Brain microvascular endothelial cell (primary cell): ENCODE measurements around the gene SUFU.

Experiments used
- DNase-seq: peaks from one replicate; pipeline ENCODE4 v3.0.0-alpha.2; 2020
- H3K27ac ChIP-seq: fragments of 250-450 bp; sonication (Bioruptor Pico); 2 replicates; pipeline ENCODE4 v1.5.1; 2020; ENCODE audit warnings: mild to moderate bottlenecking, moderate library complexity
- H3K27me3 ChIP-seq: fragments of 250-450 bp; sonication (Bioruptor Pico); replicated peaks from 2 replicates; pipeline ENCODE4 v1.5.1; 2020; ENCODE audit warnings: mild to moderate bottlenecking
- H3K36me3 ChIP-seq: fragments of 250-450 bp; sonication (Bioruptor Pico); replicated peaks from 2 replicates; pipeline ENCODE4 v1.5.1; 2020; ENCODE audit warnings: mild to moderate bottlenecking
- H3K4me3 ChIP-seq: 2 replicates; pipeline ENCODE4 v1.5.1; 2011; ENCODE audit warnings: low read depth, mild to moderate bottlenecking, control low read depth, low read length, moderate library complexity
- in situ Hi-C: cut with HindIII; loops from 2 replicates; pipeline ENCODE4 v1.10.0; 2017; ENCODE audit warnings: low sequenced_read_pairs, low pct_ligation_motif_present
- TF ChIP-seq, protein P1 (sequence below): IDR thresholded peaks from 2 replicates; pipeline ENCODE4 v1.5.1; 2011; ENCODE audit warnings: low read depth, mild to moderate bottlenecking, moderate library complexity, low read length, control low read depth, inconsistent platforms; ENCODE audit errors: missing control alignments

SUFU gene

DNA sequence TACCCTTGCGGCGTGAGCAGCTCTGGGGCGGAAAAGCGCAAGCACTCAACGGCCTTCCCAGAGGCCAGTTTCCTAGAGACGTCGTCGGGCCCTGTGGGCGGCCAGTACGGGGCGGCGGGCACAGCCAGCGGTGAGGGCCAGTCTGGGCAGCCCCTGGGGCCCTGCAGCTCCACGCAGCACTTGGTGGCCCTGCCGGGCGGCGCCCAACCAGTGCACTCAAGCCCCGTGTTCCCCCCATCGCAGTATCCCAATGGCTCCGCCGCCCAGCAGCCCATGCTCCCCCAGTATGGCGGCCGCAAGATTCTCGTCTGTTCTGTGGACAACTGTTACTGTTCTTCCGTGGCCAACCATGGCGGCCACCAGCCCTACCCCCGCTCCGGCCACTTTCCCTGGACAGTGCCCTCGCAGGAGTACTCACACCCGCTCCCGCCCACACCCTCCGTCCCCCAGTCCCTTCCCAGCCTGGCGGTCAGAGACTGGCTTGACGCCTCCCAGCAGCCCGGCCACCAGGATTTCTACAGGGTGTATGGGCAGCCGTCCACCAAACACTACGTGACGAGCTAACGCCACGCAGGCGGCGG is 153.1 kb downstream of the SUFU start:
- in situ Hi-C loops, result no loop called here
- Histone ChIP-seq H3K4me3 (no peak overlapping the region), H3K27ac (no peak overlapping the region), H3K27me3 (no peaks in the 10 kb centered on the region), H3K36me3 (peaks cover 56% of the 10 kb centered on the region)
- DNase-seq, result no peak
- TF ChIP-seq, protein P1, sequence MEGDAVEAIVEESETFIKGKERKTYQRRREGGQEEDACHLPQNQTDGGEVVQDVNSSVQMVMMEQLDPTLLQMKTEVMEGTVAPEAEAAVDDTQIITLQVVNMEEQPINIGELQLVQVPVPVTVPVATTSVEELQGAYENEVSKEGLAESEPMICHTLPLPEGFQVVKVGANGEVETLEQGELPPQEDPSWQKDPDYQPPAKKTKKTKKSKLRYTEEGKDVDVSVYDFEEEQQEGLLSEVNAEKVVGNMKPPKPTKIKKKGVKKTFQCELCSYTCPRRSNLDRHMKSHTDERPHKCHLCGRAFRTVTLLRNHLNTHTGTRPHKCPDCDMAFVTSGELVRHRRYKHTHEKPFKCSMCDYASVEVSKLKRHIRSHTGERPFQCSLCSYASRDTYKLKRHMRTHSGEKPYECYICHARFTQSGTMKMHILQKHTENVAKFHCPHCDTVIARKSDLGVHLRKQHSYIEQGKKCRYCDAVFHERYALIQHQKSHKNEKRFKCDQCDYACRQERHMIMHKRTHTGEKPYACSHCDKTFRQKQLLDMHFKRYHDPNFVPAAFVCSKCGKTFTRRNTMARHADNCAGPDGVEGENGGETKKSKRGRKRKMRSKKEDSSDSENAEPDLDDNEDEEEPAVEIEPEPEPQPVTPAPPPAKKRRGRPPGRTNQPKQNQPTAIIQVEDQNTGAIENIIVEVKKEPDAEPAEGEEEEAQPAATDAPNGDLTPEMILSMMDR, result no peak

DNA sequence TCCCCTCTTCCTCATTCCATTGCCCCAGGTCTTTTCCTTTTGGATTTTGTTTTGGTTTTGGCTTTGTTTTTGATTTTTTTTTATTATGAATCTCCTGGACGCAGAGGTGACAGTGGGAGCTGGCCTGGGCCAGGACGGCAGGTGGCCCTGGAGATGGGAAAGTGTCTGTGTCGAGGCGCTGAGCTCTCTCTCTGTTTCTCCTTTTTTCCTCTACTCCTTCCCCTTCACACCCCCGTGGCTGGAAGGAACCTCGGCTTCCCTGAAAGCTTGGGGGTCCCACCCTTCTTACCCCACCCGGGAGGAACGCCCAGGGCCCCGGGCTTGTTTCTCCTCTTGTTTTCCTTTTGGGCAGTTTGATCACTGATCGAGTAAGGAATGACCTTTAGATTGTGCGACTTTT is 153.7 kb downstream of the SUFU start:
- in situ Hi-C loops, result no loop called here
- DNase-seq, result no peak
- TF ChIP-seq, protein P1, result no peak
- Histone ChIP-seq H3K36me3 (peaks cover 53% of the 10 kb centered on the region), H3K4me3 (no peak overlapping the region), H3K27me3 (no peaks in the 10 kb centered on the region), H3K27ac (no peak overlapping the region)

DNA sequence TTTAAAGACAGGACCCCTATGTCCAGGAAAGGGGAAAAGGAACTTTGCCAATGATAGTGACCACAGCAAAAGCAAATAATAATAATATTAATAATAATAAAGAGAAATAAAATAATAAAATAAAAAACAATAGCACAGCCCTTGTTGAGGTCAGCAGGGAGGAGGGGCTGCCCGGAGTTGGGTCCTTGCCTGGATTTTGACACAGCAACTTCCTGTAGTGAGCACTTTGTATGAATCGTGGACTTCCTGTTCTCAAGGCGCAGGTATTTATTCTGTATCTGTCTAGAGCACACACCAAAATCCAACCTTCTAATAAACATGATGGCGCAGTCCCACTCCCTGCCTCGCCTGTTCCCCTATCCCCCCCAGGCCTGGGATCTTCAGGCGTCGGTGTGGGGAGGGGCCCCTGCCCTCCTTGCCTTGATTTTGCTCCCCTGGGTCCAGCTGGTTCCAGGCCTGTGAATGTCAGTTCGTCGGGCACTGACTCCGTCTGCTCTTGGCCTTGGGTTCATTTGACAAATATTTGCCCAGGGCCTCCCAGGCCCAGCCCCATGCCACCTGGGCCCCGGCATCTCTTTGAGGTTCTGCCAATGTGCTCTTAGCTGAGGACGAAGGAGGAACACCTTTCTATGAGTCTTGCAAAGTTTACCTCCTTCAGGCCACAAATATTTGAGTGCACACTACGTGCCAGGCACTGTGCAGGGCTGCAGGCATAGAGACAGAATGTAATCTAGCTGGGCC is 154.4 kb downstream of the SUFU start:
- TF ChIP-seq, protein P1, result no peak
- Histone ChIP-seq H3K4me3 (no peak overlapping the region), H3K27me3 (no peaks in the 10 kb centered on the region), H3K27ac (no peak overlapping the region), H3K36me3 (peaks cover 50% of the 10 kb centered on the region)
- no peak for DNase-seq
- in situ Hi-C loops, result no loop called here

DNA sequence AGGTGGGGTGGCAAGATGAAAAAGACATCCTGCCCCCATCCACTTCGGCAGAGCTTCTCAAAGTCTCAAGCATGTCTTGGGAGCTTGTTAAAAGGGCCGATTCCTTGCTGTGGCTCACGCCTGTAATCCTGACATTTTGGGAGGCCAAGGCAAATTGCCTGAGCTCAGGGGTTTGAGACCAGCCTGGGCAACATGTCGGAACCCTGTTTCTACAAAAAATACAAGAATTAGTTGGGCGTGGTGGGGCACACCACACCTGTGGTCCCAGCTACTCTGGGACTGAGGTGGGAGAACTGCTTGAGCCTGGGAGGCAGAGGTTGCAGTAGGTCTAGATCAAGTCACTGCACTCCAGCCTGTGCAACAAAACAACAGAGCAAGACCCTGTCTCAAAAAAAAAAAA is 155.0 kb downstream of the SUFU start:
- no peak overlapping the region for H3K27ac ChIP-seq
- no peak overlapping the region for H3K4me3 ChIP-seq

DNA sequence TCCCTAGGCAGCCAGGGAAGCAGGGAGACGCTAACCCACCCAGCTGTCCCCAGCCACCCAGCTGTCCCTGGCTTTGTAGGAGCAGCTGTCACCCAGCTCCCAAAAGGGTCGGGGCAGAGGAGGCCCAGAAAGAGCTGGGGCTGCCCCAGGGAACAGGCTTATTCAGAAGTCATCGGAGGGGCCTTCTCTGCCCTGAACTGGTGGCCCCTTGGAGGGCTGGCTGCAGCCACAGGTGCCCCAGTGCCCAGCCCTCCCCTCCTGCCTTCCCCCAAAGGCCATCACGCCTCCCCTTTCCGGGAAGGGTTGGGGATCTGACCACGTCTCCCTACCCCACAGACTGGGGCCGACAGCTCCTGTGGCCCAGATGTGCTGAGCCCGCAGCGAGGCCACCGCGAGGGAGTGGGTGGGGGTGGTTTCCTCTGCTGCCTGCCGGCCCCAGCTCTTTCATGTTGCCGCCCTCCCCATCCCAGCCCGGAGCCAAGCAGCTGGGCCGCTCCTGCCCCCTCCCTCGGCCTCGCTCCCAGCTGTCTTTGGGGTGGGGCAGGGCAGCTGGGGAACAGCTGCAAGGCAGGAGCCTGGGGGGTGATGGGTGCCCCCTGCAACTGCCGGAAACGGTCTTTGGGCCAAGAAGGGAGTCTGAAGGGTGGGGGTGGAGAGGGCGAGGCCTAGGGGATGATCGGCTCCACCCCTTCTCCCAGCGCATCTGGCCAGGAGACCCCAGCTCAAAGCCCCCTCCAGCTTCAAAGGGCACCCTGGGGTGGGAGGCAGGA is 157.3 kb downstream of the SUFU start:
- Histone ChIP-seq H3K4me3 (peak overlapping the region; percentile 3), H3K27ac (no peak overlapping the region), H3K36me3 (peaks cover 24% of the 10 kb centered on the region), H3K27me3 (no peaks in the 10 kb centered on the region)
- DNase-seq, result no peak
- in situ Hi-C loops, result no loop called here
- TF ChIP-seq, protein P1, result no peak

More for the DNA sequence above, 155.0 kb downstream of the SUFU start:
- no peaks in the 10 kb centered on the region for H3K27me3 ChIP-seq
- peaks cover 44% of the 10 kb centered on the region for H3K36me3 ChIP-seq
- TF ChIP-seq, protein P1, result no peak
- in situ Hi-C loops, result no loop called here
- DNase-seq, result no peak
